ENCODE data around the gene OR10H3.
"Not testable (repeated sequence)": the region's sequence is repeated elsewhere in the genome, so short reads cannot be mapped to it uniquely, and the experiment has no call there.

The OR10H3 gene, protein sequence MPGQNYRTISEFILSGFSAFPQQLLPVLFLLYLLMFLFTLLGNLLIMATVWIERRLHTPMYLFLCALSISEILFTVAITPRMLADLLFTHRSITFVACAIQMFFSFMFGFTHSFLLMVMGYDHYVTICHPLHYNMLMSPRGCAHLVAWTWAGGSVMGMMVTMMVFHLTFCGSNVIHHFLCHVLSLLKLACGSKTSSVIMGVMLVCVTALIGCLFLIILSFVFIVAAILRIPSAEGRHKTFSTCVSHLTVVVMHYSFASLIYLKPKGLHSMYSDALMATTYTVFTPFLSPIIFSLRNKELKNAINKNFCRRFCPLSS

GRCh38 chr19:15737722-15738121 lies at the start of gene OR10H3:
OR10H3 (plus strand) TSS chr19:15737985; CDS start chr19:15741393, 3,408 bp downstream.
- DNase-seq (ENCODE audit: low read depth in 2 of 2): no peak

- no peak for DNase-seq (ENCODE audit: low read depth in 2 of 2)
Observed at GRCh38 chr19:15696654-15697194, 41.1 kb upstream of the OR10H3 start.

DNA sequence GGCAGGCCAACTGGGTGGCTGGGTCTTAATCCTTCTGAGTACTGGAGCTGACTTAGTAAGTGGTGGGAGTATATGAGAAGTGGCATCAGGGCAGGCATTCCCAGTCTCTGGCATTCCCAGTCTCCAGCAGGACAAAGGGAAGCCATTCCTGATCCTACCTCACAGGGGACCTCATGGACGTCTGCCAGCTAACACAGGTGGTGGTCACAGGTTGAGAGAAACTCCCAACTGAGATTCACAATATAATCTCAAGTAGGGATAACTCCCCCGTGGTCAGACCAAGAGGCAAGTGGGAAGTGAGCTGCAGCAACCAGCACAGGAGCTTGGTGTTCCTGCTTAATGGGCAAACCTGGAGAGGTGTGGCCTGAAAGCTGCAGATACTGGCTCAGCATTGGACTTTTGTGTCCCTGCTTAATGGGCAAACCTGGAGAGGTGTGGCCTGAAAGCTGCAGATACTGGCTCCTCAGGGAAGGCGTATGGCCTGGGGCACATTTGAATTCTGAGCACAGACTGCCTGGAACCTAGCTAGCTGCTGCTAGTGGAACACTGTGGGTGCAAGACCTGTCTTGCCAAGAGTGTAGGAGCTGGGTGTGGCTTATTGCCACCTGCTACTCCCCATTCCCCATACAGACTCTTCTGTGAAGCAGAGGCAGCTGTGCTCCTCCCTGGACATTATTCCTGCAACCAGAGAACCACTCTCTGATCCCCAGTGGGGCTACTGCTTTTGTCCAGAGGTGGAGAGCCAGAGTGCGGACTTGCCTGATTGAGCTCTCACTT lies 35.8 kb upstream of the OR10H3 start:
- no peak for DNase-seq (ENCODE audit: low read depth in 2 of 2)

GRCh38 chr19:15702534-15702930 lies 35.3 kb upstream of the OR10H3 start:
- no peak for DNase-seq (ENCODE audit: low read depth in 2 of 2)

- no peak for DNase-seq (ENCODE audit: low read depth in 2 of 2)
Observed at GRCh38 chr19:15714638-15715037, 23.1 kb upstream of the OR10H3 start.

GRCh38 chr19:15715642-15716041 lies 22.1 kb upstream of the OR10H3 start:
- DNase-seq (ENCODE audit: low read depth in 2 of 2): no peak

- DNase-seq (ENCODE audit: low read depth in 2 of 2): no peak
Observed at GRCh38 chr19:15717809-15718208, 20.0 kb upstream of the OR10H3 start.

DNA sequence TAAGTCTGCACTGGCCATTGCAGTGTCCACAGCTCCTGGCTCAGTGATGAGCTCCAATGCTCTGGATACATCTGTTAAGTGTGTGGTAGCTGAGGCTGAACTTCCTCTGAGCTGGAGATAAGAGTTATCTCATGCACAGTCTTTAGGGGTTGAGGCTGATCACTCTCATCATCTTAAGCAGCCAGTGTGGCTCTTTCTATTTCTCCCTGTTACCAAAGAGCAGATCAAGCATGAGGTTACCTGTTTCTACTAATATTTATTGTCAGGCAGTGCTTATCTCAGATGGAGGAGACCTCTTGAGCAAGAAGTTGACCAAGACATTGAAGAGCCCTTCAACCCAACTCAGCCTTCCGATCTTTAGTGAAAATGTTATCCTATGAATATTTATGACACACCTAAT lies 16.5 kb upstream of the OR10H3 start:
- no peak for DNase-seq (ENCODE audit: low read depth in 2 of 2)

- no peak for DNase-seq (ENCODE audit: low read depth in 2 of 2)
Observed at GRCh38 chr19:15722956-15723355, 14.8 kb upstream of the OR10H3 start.

- DNase-seq (ENCODE audit: low read depth in 2 of 2): no peak
Observed at GRCh38 chr19:15727724-15728123, 10.1 kb upstream of the OR10H3 start, which contains the start of gene OR10H2. OR10H2 (plus strand) TSS chr19:15728024; CDS start chr19:15728044, 20 bp downstream.

GRCh38 chr19:15730538-15730937 lies 7.2 kb upstream of the OR10H3 start:
- no peak for DNase-seq (ENCODE audit: low read depth in 2 of 2)

DNA sequence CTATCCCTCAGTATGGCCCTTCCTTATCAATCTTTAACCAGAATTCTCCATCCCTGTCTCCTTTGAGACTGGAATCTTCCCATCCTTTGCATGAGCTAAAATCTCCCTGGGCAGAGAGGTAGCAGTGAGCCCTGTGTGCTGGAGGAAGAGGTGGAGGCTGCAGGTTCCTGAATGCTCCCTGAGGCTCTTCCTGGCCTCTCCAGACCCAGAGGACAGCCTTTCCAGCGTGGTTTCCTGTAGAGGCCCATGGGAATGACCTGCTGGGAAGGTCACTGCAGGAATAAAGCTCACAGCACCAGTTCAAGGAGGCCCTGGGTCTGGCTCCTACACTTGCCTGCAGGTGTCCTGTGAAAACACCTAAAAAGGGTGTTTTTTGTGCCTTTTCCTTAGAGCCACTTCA lies 5.4 kb upstream of the OR10H3 start:
- DNase-seq (ENCODE audit: low read depth in 2 of 2): no peak

GRCh38 chr19:15733895-15734294 lies 3.9 kb upstream of the OR10H3 start:
- no peak for DNase-seq (ENCODE audit: low read depth in 2 of 2)

- no peak for DNase-seq (ENCODE audit: low read depth in 2 of 2)
Observed at GRCh38 chr19:15740785-15741184, 3.0 kb downstream of the OR10H3 start.

- DNase-seq (ENCODE audit: low read depth in 2 of 2): no peak
Observed at GRCh38 chr19:15748239-15748638, 10.5 kb downstream of the OR10H3 start.

DNA sequence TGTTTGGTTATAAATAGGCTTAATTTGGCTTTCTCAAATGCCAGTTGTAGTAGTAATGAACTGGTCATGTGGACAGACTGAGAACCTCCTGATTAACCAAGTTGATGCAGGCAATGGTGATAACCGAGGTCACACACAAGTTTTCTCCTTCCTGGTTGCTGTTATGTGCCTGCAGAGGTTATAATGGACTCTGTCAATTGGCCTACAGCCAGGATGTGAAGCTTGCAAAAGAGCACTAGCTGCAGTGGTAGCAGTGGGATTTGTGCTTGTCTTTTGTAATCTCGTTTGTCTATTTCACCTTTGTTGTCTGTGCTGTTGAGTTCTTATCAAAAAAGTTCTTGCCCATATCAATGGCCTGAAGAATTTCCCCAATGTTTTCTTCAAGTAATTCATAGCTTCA lies 20.6 kb downstream of the OR10H3 start:
- DNase-seq (ENCODE audit: low read depth in 2 of 2): no peak

- no peak for DNase-seq (ENCODE audit: low read depth in 2 of 2)
Observed at GRCh38 chr19:15759962-15760565, 22.3 kb downstream of the OR10H3 start.

DNA sequence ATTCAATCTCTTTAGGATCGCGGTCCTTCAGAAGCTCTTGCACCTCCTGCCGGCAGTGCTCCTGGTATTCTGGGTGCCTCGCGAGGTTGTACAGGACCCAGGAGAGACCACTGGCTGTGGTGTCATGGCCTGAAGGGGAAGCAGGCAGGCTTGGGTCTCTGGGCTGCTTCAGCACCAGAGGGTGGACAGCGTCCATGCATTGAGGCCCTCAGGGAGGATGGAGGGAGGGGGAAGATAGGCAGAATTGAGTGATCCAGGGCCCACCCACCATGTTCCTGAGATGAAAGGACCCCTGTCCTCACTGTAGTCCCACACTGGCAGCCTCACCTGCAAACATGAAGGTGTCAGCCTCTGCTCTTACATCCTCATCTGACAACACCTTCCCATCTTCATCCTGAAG lies 31.8 kb downstream of the OR10H3 start:
- DNase-seq (ENCODE audit: low read depth in 2 of 2): no peak

- not testable (repeated sequence) for DNase-seq (ENCODE audit: low read depth in 2 of 2)
Observed at GRCh38 chr19:15774159-15774558, 36.4 kb downstream of the OR10H3 start.

DNA sequence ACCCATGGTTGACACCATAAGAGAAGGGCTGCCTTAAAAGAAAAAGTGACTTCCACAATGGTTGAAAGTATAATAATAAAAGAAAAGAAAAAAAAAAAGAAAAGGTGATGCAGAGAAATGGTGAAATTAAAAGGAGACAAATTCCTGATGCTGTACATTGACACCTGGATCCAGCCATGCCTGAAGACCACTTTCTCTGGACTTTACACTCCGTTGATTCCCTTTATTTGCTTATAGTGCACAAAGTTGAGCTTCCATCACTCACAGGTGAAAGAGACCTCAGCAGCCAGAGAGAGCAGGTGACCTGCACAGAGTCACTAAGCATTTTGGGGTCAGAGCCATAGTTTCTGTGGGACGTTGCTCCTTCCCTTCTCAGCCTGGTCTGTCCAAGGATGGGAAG lies 37.5 kb downstream of the OR10H3 start:
- DNase-seq (ENCODE audit: low read depth in 2 of 2): no peak

GRCh38 chr19:15776264-15776663 lies 38.5 kb downstream of the OR10H3 start:
- no peak for DNase-seq (ENCODE audit: low read depth in 2 of 2)

All from activated CD4-positive, alpha-beta T cell treated with anti-CD3 and anti-CD28 coated beads for 24 hours (primary cell).